HG03066 (cell line): ENCODE measurements around the gene PLEKHG7.

Source experiments
- ATAC-seq: cut with Tn5 transposase; IDR thresholded peaks from one replicate; pipeline ENCODE4 v1.9.1; 2021; ENCODE audit warnings: low read depth; ENCODE audit not compliant: unreplicated experiment

The PLEKHG7 gene

GRCh38 chr12:92706594-92706993 lies 3.8 kb downstream of the PLEKHG7 start:
- ATAC-seq = no peak

GRCh38 chr12:92707926-92708325 lies 5.1 kb downstream of the PLEKHG7 start:
- no peak for ATAC-seq

DNA sequence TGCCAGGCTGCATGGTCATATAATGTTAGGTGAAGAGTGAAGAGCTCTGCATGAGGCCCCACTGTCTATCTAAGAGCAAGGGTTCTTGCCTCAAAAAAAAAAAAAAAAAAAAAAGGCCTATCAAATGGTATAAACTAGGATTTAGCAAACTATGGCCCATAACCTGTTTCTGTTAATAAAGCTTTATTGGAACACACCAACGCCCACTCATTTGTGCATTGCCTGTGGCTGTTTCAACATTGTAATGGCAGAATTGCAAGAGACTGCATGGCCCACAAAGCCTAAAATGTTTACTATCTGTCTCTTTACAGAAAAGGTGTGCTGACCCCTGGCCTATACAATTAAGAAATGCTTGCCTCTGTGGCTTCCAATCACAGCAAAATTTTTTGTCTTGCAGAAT lies 12.8 kb downstream of the PLEKHG7 start:
- ATAC-seq = no peak

GRCh38 chr12:92717202-92717601 lies 14.4 kb downstream of the PLEKHG7 start:
- ATAC-seq = no peak

DNA sequence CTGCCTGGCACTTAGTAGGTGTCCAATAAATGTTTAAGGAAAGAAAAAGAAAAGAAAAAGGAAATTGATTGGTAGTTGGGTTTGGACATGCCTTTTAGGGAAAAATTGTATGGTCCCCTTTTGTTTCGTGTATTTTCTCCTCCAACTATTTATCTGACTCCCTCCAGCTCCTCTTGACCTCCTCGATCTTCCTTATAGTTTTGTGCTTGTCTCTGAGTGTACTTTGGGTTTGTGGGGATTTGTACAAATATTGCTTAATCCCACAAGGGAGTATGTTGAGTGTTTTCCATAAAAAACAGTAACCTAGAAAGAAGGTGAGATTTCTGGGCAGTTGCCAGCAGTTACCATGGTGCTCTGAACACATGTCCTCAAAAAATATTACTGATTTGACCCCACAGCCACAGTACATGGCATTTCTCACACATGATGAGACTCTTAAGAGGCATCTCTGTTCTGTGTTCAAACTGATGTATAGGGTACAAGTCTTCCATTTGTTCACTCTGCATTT lies 15.7 kb downstream of the PLEKHG7 start:
- ATAC-seq = no peak

GRCh38 chr12:92719674-92720073 lies 16.9 kb downstream of the PLEKHG7 start:
- ATAC-seq = no peak

DNA sequence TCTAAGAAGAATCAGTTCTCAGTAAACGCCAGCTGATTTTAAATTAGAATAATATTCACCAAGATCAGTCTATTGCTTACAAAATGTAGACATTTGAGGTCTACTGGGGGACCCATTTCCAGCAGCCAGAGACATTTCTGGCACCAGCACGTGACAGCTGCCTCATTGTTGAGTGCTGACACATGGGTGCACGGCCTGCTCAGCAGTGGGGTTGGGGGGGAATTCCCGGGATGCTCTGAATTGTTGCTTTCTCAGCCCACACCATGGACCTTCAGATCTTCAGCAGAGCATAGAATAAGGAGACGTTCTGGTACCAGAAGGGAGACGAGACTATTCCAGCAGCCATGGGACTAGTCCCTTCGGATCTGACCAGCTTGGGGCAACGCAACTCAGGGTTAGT lies 18.3 kb downstream of the PLEKHG7 start:
- ATAC-seq = no peak

GRCh38 chr12:92721656-92722055 lies 18.9 kb downstream of the PLEKHG7 start:
- ATAC-seq = no peak

GRCh38 chr12:92722897-92723296 lies 20.1 kb downstream of the PLEKHG7 start:
- ATAC-seq = no peak

- ATAC-seq = no peak
Measured at GRCh38 chr12:92726850-92727249, 24.1 kb downstream of the PLEKHG7 start.

DNA sequence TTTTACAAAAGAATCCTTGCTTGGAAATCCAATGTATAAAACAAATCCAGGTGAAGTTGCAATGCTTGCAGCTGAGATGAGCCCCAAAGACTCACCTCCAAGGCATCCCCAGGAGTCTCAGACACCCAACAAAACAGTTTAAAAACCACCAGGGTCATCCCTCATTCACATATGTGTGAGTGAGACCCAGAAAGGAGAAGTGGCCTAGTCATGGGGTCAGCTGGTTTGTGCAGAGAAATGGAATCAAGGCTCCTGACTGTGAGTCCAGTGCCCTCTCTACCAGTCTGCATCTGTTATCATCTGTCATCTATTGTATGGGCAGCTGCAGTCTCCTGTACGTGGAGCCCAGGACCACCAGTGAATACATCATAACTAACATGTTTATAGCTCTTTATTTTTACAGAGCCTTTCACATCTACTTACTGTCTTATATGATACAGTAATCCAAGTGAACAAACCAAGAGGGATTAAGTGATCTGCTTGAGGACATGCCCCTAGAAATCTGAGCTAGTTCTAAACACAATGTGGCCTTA lies 27.1 kb downstream of the PLEKHG7 start:
- no peak for ATAC-seq

- ATAC-seq = no peak
Measured at GRCh38 chr12:92730758-92731157, 28.0 kb downstream of the PLEKHG7 start.

- ATAC-seq = no peak
Measured at GRCh38 chr12:92732216-92732615, 29.4 kb downstream of the PLEKHG7 start.

GRCh38 chr12:92732716-92733115 lies 29.9 kb downstream of the PLEKHG7 start:
- no peak for ATAC-seq

- ATAC-seq = no peak
Measured at GRCh38 chr12:92733181-92733580, 30.4 kb downstream of the PLEKHG7 start.

DNA sequence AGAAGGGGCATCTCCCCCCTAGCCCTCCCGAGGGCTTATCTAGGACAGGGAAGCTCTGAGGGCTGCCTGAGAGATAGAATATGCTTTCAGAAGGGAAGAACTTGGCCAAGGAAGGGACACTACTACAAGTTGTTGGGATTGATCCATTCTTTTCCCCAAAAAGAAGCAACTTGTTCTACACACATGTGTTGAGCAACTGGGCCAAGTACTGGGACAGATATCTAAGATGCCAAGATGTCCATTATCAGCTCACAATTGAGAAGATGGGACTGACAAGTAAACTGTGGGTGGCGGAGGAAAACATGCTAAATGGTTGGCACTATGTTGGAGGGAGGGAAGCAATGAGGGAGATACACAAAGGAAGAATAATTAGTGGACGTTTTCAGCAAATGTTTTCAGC lies 30.9 kb downstream of the PLEKHG7 start:
- ATAC-seq = no peak

GRCh38 chr12:92735131-92735721 lies 32.4 kb downstream of the PLEKHG7 start:
- ATAC-seq = no peak

- ATAC-seq = no peak
Measured at GRCh38 chr12:92736605-92737004, 33.8 kb downstream of the PLEKHG7 start.

DNA sequence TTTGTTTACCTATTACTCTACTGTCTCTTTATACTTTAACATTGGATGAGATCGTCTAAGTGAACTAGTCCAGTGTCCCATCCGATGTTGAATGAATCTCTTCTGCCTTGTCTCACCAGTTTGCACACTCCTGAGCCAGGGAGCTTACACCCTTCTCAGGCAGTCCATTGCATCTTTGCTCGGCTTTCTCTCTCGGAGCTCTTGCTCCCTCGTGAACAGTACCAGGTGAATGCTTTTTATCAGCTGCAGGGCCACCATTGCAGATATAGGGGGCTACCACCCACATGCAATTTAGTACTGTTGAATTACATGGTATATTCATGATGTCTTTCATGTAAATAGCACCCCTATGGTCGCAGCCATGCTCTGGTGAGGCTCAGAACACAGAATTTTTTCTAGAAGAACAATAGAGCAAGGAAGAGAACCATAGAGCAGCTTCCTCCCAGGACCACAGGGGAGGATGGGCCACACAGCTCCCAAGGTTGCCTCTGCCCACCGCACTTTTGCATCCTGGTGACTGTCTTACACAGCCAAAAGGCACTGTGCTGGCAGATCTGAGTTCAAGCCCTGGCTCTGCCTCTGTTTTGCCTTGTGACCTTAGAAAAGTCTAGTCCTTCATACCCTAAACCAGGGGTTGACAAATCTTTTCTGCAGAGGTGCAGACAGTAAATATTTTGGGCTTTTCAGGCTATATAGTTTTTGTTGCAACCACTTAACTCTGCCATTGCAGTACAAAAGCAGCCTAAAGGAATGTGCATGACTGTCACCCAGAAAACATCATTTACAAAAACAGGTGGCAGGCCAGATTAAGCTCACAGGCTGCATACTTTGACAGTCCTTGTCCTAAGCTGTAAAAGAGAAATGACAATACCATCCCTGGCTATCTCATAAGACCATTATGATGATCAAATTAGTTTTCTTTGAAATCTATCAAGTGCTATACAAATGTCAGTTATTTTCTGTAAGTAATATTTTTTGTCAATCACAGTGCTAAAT lies 35.4 kb downstream of the PLEKHG7 start:
- no peak for ATAC-seq

- ATAC-seq = no peak
Measured at GRCh38 chr12:92739113-92739512, 36.3 kb downstream of the PLEKHG7 start.

- no peak for ATAC-seq
Measured at GRCh38 chr12:92740411-92740810, 37.6 kb downstream of the PLEKHG7 start.
